ENCODE data around the gene BSCL2.

The BSCL2 gene

DNA sequence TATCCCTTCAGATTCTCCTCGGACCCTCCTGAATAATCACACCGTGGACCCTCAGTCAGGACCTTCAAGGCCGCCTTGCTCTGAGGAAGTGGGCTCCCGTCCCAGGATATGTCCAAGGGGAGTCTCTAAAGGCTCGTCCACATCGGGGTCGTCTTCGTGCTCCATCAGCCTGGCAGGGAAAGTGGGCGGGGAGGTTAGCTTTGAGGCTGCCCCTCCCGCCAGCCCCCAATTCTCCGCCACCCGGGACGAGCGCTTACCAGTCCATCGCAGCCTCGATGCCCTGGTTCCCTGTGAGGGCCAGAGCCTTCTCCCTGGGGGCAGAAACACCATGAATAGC is 28.8 kb downstream of the BSCL2 start:
- Histone ChIP-seq H3K36me3 (ENCODE audit: insufficient read depth, low read length) (no peaks in the 10 kb centered on the region; the same call in 1 of the 2 replicates), H4K20me1 (ENCODE audit: insufficient read depth, low read length, poor library complexity, severe bottlenecking) (peaks cover 22% of the 10 kb centered on the region), H2AFZ (ENCODE audit: low read length) (no peak overlapping the region), H3K27me3 (ENCODE audit: insufficient read depth, low read length, poor library complexity, severe bottlenecking) (no peaks in the 10 kb centered on the region), H3K9me3 (ENCODE audit: insufficient read depth, low read depth, low read length) (no peaks in the 10 kb centered on the region), H3K4me2 (ENCODE audit: low read depth, low read length, poor library complexity, severe bottlenecking) (peak overlapping the region; percentile 85), H3K4me3 (ENCODE audit: low read length, poor library complexity, severe bottlenecking) (peak overlapping the region; percentile 91), H3K9ac (ENCODE audit: low read depth, low read length, poor library complexity, severe bottlenecking) (peak overlapping the region; percentile 90), H3K9me2 (replicated peaks; ENCODE audit: low read depth, low read length) (no peaks in the 10 kb centered on the region), H3F3A (ENCODE audit: low read depth) (no peaks in the 10 kb centered on the region), H3K79me2 (ENCODE audit: insufficient read depth, low read length) (peaks cover 45% of the 10 kb centered on the region), H3K4me1 (ENCODE audit: insufficient read depth, low read length, poor library complexity, severe bottlenecking) (peaks cover 18% of the 10 kb centered on the region)
- TF ChIP-seq, protein P1, sequence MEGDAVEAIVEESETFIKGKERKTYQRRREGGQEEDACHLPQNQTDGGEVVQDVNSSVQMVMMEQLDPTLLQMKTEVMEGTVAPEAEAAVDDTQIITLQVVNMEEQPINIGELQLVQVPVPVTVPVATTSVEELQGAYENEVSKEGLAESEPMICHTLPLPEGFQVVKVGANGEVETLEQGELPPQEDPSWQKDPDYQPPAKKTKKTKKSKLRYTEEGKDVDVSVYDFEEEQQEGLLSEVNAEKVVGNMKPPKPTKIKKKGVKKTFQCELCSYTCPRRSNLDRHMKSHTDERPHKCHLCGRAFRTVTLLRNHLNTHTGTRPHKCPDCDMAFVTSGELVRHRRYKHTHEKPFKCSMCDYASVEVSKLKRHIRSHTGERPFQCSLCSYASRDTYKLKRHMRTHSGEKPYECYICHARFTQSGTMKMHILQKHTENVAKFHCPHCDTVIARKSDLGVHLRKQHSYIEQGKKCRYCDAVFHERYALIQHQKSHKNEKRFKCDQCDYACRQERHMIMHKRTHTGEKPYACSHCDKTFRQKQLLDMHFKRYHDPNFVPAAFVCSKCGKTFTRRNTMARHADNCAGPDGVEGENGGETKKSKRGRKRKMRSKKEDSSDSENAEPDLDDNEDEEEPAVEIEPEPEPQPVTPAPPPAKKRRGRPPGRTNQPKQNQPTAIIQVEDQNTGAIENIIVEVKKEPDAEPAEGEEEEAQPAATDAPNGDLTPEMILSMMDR (conservative IDR thresholded peaks at IDR 0.05; ENCODE audit: low read length): no peak
- TF ChIP-seq EZH2phosphoT487 (IDR thresholded peaks at IDR 0.05; ENCODE audit: borderline replicate concordance): no peak

DNA sequence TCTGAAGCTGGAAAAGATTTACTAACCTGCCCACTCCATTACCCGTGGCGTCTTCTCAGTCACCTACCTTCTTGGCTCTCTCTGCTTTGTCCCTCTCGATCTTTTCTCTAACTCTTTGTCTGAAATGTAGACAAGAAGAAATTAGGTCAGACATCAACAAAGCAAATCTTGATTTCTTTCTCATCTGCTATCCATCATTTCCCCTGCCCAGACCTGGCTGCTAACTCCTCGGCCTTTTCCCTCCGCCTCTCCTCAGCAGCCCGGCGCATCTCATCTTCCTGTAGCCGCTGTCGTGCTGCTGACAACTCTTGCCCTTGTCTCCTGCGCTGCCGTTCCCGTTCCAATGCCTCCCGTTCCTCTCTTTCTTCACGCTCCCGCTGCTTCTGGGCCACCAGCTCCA is 29.5 kb downstream of the BSCL2 start:
- Histone ChIP-seq H3K79me2 (ENCODE audit: insufficient read depth, low read length) (peaks cover 52% of the 10 kb centered on the region), H3K9me2 (replicated peaks; ENCODE audit: low read depth, low read length) (no peaks in the 10 kb centered on the region), H3K27me3 (ENCODE audit: insufficient read depth, low read length, poor library complexity, severe bottlenecking) (no peaks in the 10 kb centered on the region), H3F3A (ENCODE audit: low read depth) (no peaks in the 10 kb centered on the region), H3K4me3 (ENCODE audit: low read length, poor library complexity, severe bottlenecking) (peak overlapping the region; percentile 91), H2AFZ (ENCODE audit: low read length) (no peak overlapping the region), H3K4me2 (ENCODE audit: low read depth, low read length, poor library complexity, severe bottlenecking) (peak overlapping the region; percentile 85), H3K9me3 (ENCODE audit: insufficient read depth, low read depth, low read length) (no peaks in the 10 kb centered on the region), H3K4me1 (ENCODE audit: insufficient read depth, low read length, poor library complexity, severe bottlenecking) (peaks cover 25% of the 10 kb centered on the region), H3K36me3 (ENCODE audit: insufficient read depth, low read length) (no peaks in the 10 kb centered on the region; the same call in 1 of the 2 replicates), H4K20me1 (ENCODE audit: insufficient read depth, low read length, poor library complexity, severe bottlenecking) (peaks cover 29% of the 10 kb centered on the region), H3K9ac (ENCODE audit: low read depth, low read length, poor library complexity, severe bottlenecking) (peak overlapping the region; percentile 90)
- TF ChIP-seq, protein P1 (conservative IDR thresholded peaks at IDR 0.05; ENCODE audit: low read length): no peak
- TF ChIP-seq EZH2phosphoT487 (IDR thresholded peaks at IDR 0.05; ENCODE audit: borderline replicate concordance): no peak

DNA sequence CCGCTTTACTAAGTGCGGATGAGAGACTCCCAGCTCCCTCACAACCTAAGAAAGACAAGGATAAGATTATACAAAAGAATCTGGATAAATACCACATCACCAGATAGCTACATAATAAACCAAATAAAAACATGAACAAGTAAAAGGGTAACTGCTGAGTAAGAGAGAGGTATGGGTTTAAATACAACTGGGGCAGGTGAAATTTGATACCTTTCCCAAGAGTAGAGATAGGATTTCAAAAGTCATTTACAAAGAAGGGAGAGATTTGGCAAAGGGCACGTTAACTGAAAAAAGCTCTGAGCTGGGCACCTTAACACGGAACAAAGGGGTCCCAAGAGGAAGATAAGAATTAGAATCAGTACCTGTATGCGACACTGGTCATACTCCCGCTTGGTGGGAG is 30.1 kb downstream of the BSCL2 start:
- Histone ChIP-seq H4K20me1 (ENCODE audit: insufficient read depth, low read length, poor library complexity, severe bottlenecking) (peaks cover 33% of the 10 kb centered on the region), H3K4me3 (ENCODE audit: low read length, poor library complexity, severe bottlenecking) (peak overlapping the region; percentile 91), H3K79me2 (ENCODE audit: insufficient read depth, low read length) (peaks cover 57% of the 10 kb centered on the region), H3K9me2 (replicated peaks; ENCODE audit: low read depth, low read length) (no peaks in the 10 kb centered on the region), H3K9me3 (ENCODE audit: insufficient read depth, low read depth, low read length) (no peaks in the 10 kb centered on the region), H3K9ac (ENCODE audit: low read depth, low read length, poor library complexity, severe bottlenecking) (peak overlapping the region; percentile 90), H3K4me2 (ENCODE audit: low read depth, low read length, poor library complexity, severe bottlenecking) (peak overlapping the region; percentile 85), H3K4me1 (ENCODE audit: insufficient read depth, low read length, poor library complexity, severe bottlenecking) (peaks cover 29% of the 10 kb centered on the region), H3K27me3 (ENCODE audit: insufficient read depth, low read length, poor library complexity, severe bottlenecking) (no peaks in the 10 kb centered on the region), H3F3A (ENCODE audit: low read depth) (no peaks in the 10 kb centered on the region), H3K36me3 (ENCODE audit: insufficient read depth, low read length) (no peaks in the 10 kb centered on the region; the same call in 1 of the 2 replicates), H2AFZ (ENCODE audit: low read length) (no peak overlapping the region)
- TF ChIP-seq, protein P1 (conservative IDR thresholded peaks at IDR 0.05; ENCODE audit: low read length): no peak
- no peak for TF ChIP-seq EZH2phosphoT487 (IDR thresholded peaks at IDR 0.05; ENCODE audit: borderline replicate concordance)
